ENCODE data around the gene CRY2. TPM values are rescaled to one million over a fixed set of nuclear protein-coding genes. Genes with fewer than 3 reads are reported as not detected.
A peak's percentile ranks its signal among the peaks of the same experiment; 100 is the strongest.

Gene CRY2
- total RNA-seq, 1 donor from 2014 or later, result 23.8 TPM

- DNase-seq (ENCODE audit: low read depth, low spot score), result no peak
- peaks cover 3% of the 10 kb centered on the region for H3K36me3 Mint-ChIP-seq (ENCODE audit: low read depth)
- H3K4me3 Mint-ChIP-seq, result no peak overlapping the region
- no peaks in the 10 kb centered on the region for H3K27me3 Mint-ChIP-seq (ENCODE audit: low read depth)
- H3K9me3 Mint-ChIP-seq, result no peaks in the 10 kb centered on the region
- no peak for TF ChIP-seq CTCF (conservative IDR thresholded peaks at IDR 0.05)
- H3K4me1 Mint-ChIP-seq, result peaks cover 8% of the 10 kb centered on the region
- H3K27ac Mint-ChIP-seq (ENCODE audit: unreplicated experiment), result no peak overlapping the region
Measured at GRCh38 chr11:45877845-45878244, 30.6 kb downstream of the CRY2 start.

- Mint-ChIP-seq H3K27me3 (ENCODE audit: low read depth) (peaks cover 6% of the 10 kb centered on the region), H3K36me3 (ENCODE audit: low read depth) (peaks cover 3% of the 10 kb centered on the region), H3K4me1 (peaks cover 13% of the 10 kb centered on the region), H3K4me3 (no peak overlapping the region), H3K9me3 (no peaks in the 10 kb centered on the region), H3K27ac (ENCODE audit: unreplicated experiment) (peak overlapping the region; percentile 15)
- no peak for DNase-seq (ENCODE audit: low read depth, low spot score)
- no peak for TF ChIP-seq CTCF (conservative IDR thresholded peaks at IDR 0.05)
Measured at GRCh38 chr11:45879803-45880686, 32.8 kb downstream of the CRY2 start.

- Mint-ChIP-seq H3K4me1 (peaks cover 16% of the 10 kb centered on the region), H3K27me3 (ENCODE audit: low read depth) (peaks cover 9% of the 10 kb centered on the region), H3K9me3 (no peaks in the 10 kb centered on the region), H3K36me3 (ENCODE audit: low read depth) (peaks cover 3% of the 10 kb centered on the region), H3K4me3 (no peak overlapping the region), H3K27ac (ENCODE audit: unreplicated experiment) (no peak overlapping the region)
- no peak for TF ChIP-seq CTCF (conservative IDR thresholded peaks at IDR 0.05)
- no peak for DNase-seq (ENCODE audit: low read depth, low spot score)
Measured at GRCh38 chr11:45880772-45881570, 33.7 kb downstream of the CRY2 start.

GRCh38 chr11:45881708-45882368 lies 34.6 kb downstream of the CRY2 start:
- H3K27ac Mint-ChIP-seq (ENCODE audit: unreplicated experiment), result no peak overlapping the region
- peaks cover 14% of the 10 kb centered on the region for H3K27me3 Mint-ChIP-seq (ENCODE audit: low read depth)
- H3K9me3 Mint-ChIP-seq, result no peaks in the 10 kb centered on the region
- DNase-seq (ENCODE audit: low read depth, low spot score), result no peak
- H3K36me3 Mint-ChIP-seq (ENCODE audit: low read depth), result peaks cover 3% of the 10 kb centered on the region
- peaks cover 10% of the 10 kb centered on the region for H3K4me1 Mint-ChIP-seq
- TF ChIP-seq CTCF (conservative IDR thresholded peaks at IDR 0.05), result no peak
- peak overlapping the region; percentile 58 for H3K4me3 Mint-ChIP-seq

- Mint-ChIP-seq H3K27ac (ENCODE audit: unreplicated experiment) (no peak overlapping the region), H3K36me3 (ENCODE audit: low read depth) (no peaks in the 10 kb centered on the region), H3K4me1 (peaks cover 10% of the 10 kb centered on the region)
Measured at GRCh38 chr11:45884596-45885185, 37.4 kb downstream of the CRY2 start.

More at GRCh38 chr11:45884596-45885185, 37.4 kb downstream of the CRY2 start:
- no peak for DNase-seq (ENCODE audit: low read depth, low spot score)
- TF ChIP-seq CTCF (conservative IDR thresholded peaks at IDR 0.05), result no peak
- Mint-ChIP-seq H3K27me3 (ENCODE audit: low read depth) (peaks cover 21% of the 10 kb centered on the region), H3K9me3 (no peaks in the 10 kb centered on the region), H3K4me3 (peak overlapping the region; percentile 83)

Data from neural crest cell (in vitro differentiated cells).